Activated T-helper 2 cell treated with anti-CD3 and anti-CD28 coated beads, Interferon-gamma antibody, Interleukin-2, Interleukin-4, amounts not matched to agents 10 μg/mL and 5 μg/mL and 100 μg/mL, durations not matched to agents 14 hours and 24 hours and 36 hours (primary cell): Measurements from ENCODE around the gene FAM120B. TPM values are rescaled to one million over a fixed set of nuclear protein-coding genes. Genes with fewer than 3 reads are reported as not detected.
A peak's percentile ranks its signal among the peaks of the same experiment; 100 is the strongest.

Source experiments
- DNase-seq: peaks from one replicate; pipeline ENCODE4 v3.0.0; 2021; ENCODE audit warnings: low spot score
- H3K27ac Mint-ChIP-seq: one replicate; pipeline ENCODE4 v1.8.0; 2021; ENCODE audit warnings: mixed read lengths
- H3K27me3 Mint-ChIP-seq: one replicate; pipeline ENCODE4 v1.8.0; 2021; ENCODE audit warnings: low read depth, mixed read lengths
- H3K36me3 Mint-ChIP-seq: one replicate; pipeline ENCODE4 v1.8.0; 2021; ENCODE audit warnings: low read depth, mixed read lengths
- H3K4me1 Mint-ChIP-seq: one replicate; pipeline ENCODE4 v1.8.0; 2021; ENCODE audit warnings: low read depth, mixed read lengths
- H3K4me3 Mint-ChIP-seq: one replicate; pipeline ENCODE4 v1.8.0; 2021; ENCODE audit warnings: low read depth, mild to moderate bottlenecking, moderate library complexity, mixed read lengths
- H3K9me3 Mint-ChIP-seq: one replicate; pipeline ENCODE4 v1.8.0; 2021; ENCODE audit warnings: mixed read lengths
- intact Hi-C: fragments of 100-400 bp; cut with micrococcal nuclease; formaldehyde crosslinking; loops from one replicate; pipeline ENCODE4 v1.15.1; 2023
- total RNA-seq: library from RNA; stranded (reverse); gene quantifications from 2 replicates; pipeline ENCODE4 v1.2.3, GENCODE V29; 2022

Gene FAM120B
- total RNA-seq, 1 donor from 2014 or later = 21.8 TPM

DNA sequence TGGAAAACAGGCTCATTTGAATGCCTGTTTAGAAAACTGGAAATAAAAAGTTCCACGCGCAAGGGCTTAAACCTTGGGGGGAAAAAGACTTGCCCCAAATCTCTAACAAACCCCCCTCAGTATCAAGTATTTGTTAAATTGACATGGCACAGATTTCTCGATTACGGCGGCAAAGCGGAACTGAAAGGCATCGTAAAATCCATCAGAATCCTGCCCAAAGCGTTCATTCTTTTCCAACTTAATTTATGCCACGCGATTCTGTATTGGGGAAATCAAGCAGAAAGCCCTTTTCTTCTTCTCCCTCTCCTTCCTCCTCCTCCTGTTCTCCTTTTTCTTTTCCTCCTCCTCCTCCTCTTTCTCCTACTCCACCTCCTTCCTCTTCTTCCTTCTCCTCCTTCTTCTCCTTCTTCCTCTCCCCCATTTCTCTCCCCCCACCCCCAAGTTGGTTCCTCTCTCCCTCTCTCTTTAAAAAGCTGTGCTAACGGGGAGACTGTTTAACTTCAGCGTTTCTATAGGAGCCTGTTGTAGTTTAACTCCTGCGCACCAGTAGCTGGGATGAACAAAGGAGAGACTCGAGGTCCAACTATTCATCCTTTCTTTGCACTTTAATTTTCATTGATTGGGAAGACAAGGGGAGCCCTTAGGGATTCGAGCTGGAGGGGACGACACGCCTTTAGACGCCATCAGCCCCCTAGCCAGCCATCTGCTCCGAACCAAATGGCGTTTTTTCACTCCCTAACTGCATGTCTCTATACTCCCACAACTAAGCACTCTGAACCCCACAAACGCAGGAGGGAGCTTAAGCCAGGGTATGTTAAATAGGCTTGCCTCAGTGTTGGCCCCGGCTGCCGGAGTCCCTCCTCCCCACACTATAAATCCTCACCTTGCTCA, 13.0 kb upstream of the FAM120B start:
- no peak for DNase-seq
- Mint-ChIP-seq H3K27ac (no peak overlapping the region), H3K4me1 (peaks cover 23% of the 10 kb centered on the region), H3K4me3 (no peak overlapping the region), H3K36me3 (peaks cover 3% of the 10 kb centered on the region), H3K9me3 (no peaks in the 10 kb centered on the region), H3K27me3 (peaks cover 63% of the 10 kb centered on the region)
- intact Hi-C loops = loop anchor here (2.0 to 10.0 kb wide), 6 partner anchors 206 to 1041 kb away; partner anchors contain the start of genes PHF10 and THBS2

DNA sequence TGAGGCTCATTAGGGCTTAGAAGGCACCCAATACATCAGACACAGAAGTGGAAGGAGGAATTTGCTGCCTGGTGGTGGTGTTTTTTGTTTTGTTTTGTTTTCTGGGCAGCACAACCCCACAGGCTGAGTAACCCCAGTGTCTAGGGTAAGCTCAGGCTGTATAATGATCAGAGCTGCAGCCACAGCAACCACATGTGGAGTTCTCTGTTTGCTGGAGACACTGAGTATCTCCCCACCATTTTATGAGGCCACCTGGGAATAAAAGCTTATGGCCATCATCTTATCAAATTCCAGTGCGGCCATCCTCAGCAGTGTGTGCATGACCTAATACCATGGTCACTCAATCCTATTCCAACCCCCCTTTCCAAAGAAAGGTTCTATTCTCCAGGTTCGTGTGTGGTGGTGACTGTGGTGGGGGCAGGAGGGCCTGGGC, 12.2 kb upstream of the FAM120B start:
- Mint-ChIP-seq H3K36me3 (peaks cover 3% of the 10 kb centered on the region), H3K27ac (no peak overlapping the region), H3K4me1 (peaks cover 19% of the 10 kb centered on the region), H3K9me3 (no peaks in the 10 kb centered on the region), H3K27me3 (peaks cover 66% of the 10 kb centered on the region), H3K4me3 (no peak overlapping the region)
- no peak for DNase-seq
- intact Hi-C loops = loop anchor here (5.0 to 10.0 kb wide), 4 partner anchors 207 to 1042 kb away; partner anchors contain the start of genes PHF10 and THBS2

DNA sequence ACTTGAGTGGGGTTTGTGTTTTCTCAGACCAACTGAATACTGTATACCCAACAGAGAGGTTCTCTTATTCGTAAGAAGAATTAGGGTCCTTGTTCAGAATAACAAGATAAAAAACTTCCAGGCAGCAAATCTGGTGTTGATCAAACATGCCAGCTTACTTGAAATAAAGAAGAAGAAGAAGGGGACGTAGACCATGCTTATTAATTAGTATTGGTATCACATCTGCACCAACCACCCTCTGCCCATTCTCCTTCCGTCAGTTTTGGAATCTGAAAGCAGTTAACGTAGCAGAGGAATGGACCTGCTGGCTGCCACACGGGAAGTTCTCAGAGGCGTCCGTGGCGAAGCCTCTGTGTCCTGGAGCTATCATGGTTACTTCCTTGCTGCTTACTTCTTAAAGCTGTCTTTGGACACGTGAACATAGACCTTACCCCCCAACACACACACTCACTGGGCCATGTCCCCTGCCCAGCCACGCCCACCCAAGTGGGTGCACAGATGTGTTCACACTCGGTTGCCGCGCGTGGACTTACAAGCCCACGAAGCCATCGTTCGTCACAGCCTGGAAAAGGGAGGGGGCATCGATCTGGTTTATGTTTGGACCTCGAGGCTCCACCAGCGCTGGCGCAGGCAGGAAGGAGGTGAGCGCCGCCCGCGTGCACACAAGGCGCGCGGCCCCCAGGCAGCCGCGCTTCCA, 11.6 kb upstream of the FAM120B start:
- H3K27ac Mint-ChIP-seq = no peak overlapping the region
- peaks cover 3% of the 10 kb centered on the region for H3K36me3 Mint-ChIP-seq
- no peak for DNase-seq
- peaks cover 19% of the 10 kb centered on the region for H3K4me1 Mint-ChIP-seq
- intact Hi-C loops = loop anchor here (5.0 to 10.0 kb wide), 4 partner anchors 208 to 1043 kb away; partner anchors contain the start of genes PHF10 and THBS2
- H3K27me3 Mint-ChIP-seq = peaks cover 70% of the 10 kb centered on the region
- no peak overlapping the region for H3K4me3 Mint-ChIP-seq
- no peaks in the 10 kb centered on the region for H3K9me3 Mint-ChIP-seq

DNA sequence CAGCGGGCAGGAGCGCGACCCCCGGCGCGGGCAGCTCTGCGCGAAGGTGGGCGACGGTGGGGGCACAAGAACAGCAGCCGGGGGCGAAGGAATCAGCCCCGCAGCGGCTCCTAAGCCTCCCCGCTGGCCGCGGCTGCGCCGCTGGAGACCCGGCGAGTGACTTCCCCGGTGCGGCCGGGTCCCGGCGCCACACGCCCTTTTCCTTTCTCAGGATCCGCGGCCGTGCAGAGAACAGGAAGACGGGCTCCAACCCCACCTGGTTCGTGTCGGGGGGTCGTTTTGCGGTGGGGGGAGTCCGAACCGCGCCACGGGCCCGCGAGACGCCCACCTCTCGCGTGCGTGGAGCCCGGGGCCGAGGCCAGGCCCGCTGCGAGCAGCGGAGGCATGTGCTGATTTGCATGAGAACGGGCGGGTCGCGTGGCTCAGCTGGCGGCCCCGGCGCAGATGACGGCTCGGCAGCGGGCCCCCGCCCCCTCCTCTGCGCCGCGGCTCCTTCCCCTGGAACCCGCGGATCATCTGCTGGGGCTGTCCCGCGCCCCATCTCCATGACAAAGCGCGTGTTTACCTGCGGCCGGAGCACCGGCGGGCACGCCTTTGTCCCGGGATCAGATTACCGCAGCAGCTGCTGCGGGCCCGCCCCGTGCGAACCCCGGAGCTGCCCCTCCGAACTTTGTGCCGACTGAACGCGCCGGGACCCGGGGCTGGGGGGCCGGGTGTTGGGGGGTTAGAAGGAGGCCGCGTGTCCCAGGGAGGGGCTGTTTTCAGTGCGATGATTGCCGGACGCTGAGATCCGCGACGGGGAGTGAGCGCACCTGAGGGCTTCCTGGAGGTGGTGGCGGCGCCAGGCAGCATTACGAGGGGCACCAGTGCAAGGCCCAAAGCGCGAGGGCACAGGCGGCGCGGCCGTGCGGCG, 10.8 kb upstream of the FAM120B start:
- peaks cover 3% of the 10 kb centered on the region for H3K36me3 Mint-ChIP-seq
- H3K9me3 Mint-ChIP-seq = no peaks in the 10 kb centered on the region
- peaks cover 14% of the 10 kb centered on the region for H3K4me1 Mint-ChIP-seq
- no peak for DNase-seq
- H3K27me3 Mint-ChIP-seq = peaks cover 72% of the 10 kb centered on the region
- intact Hi-C loops = loop anchor here (10.0 kb wide), 1 partner anchor 571 kb away; the partner anchor contains the start of gene PHF10
- H3K27ac Mint-ChIP-seq = no peak overlapping the region
- H3K4me3 Mint-ChIP-seq = peak overlapping the region; percentile 64

DNA sequence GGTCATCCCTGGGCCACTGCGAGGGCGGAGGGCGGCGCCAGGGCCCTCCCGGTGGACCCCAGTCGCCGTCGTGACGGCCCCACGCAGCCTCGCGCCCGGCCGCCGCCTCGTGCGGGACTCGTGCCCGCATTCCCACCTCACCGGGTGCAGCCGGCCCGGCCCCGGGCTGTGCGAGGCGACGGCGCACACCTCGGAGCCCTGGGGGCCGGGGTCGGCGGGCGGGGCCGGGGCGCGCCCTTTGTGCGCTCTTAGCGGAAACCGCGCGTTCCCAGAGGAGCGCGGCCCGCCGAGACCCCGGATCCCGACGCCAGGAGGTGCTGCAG, 10.2 kb upstream of the FAM120B start:
- DNase-seq = no peak
- peaks cover under 1% of the 10 kb centered on the region for H3K9me3 Mint-ChIP-seq
- no peak overlapping the region for H3K4me3 Mint-ChIP-seq
- intact Hi-C loops = loop anchor here (10.0 kb wide), 1 partner anchor 572 kb away; the partner anchor contains the start of gene PHF10
- H3K27me3 Mint-ChIP-seq = peaks cover 73% of the 10 kb centered on the region
- H3K27ac Mint-ChIP-seq = no peak overlapping the region
- H3K36me3 Mint-ChIP-seq = peaks cover 3% of the 10 kb centered on the region
- H3K4me1 Mint-ChIP-seq = peaks cover 14% of the 10 kb centered on the region

DNA sequence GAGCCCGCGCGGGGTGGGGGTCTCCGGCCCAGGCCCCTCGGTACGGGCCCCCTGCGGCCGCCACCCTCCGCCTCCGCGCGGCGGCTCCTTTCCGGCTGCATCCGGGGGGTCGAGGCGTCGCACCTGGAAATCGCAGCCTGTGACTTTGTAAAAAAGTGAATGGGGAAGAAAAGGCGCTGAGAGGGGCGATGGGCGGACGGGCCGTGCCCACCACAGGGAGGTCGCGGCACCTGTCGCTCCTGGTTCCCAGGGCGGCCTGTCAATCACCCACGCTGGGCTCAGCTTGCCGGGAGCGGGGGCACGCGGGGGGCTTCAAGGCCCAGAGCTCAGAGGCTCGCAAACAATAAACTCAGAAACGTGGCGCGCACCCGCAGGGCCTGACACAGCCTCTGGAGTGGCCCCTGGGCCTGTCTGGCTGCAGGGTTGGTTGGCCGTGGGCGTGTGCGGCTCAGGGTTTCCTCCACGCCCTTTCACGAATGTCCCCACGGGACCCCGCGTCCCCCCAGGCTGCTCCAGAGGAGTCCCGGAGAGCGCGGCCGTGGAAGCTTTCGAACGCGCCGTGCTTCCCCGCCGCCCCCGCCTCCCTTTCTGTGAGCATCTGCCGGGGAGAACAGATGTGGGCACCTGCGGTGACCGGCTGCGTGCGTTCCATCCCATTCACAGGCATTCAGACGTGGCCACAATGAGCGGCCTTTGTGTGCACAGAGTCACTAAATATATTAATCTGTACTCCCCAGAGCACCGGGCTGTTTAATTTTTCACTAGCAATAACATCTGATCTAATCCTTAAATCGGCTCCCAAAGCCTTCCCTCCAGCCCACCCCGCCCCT, 9.6 kb upstream of the FAM120B start:
- no peak for DNase-seq
- peaks cover 7% of the 10 kb centered on the region for H3K9me3 Mint-ChIP-seq
- intact Hi-C loops = loop anchor here (10.0 kb wide), 1 partner anchor 572 kb away; the partner anchor contains the start of gene PHF10
- H3K36me3 Mint-ChIP-seq = no peaks in the 10 kb centered on the region
- H3K27ac Mint-ChIP-seq = no peak overlapping the region
- H3K27me3 Mint-ChIP-seq = peaks cover 76% of the 10 kb centered on the region
- no peak overlapping the region for H3K4me3 Mint-ChIP-seq
- peaks cover 11% of the 10 kb centered on the region for H3K4me1 Mint-ChIP-seq

DNA sequence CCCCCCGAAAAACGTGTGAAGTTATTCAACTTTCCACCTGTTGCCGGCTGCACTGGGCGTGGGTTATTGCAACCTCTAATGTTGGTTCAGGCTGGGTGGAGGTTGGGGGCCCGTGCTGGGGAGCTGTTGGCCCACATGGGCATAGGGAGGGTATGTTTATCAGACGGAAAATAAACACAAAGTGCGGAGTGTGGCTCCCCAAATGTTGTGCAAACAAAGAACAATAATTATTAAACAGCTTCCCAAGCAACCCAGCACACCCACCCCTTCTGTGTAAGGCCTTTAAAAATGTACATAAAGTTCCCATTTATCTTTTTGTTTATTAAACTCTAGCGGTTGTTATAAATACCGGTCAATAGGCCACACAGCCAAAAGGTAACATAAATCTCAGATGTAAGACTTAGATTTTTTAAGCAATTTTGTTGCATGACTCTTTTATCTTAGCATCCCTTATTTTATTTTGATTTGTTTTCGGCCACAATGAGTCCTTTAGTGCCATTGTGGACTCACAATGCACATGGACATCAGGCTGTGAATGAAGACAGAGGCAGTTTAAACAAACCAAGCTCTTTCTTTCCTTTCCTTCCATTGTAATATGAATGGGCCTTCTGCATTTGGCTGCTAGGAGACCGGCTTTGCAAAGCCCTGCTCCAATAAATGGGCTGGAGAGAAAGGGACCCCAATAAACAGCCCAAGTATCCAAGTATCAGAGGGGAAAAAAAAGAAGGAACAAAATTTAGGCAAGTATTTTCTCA, 8.8 kb upstream of the FAM120B start:
- Mint-ChIP-seq H3K9me3 (peaks cover 7% of the 10 kb centered on the region), H3K36me3 (no peaks in the 10 kb centered on the region), H3K27ac (no peak overlapping the region), H3K4me3 (no peak overlapping the region), H3K27me3 (peaks cover 73% of the 10 kb centered on the region), H3K4me1 (peaks cover 4% of the 10 kb centered on the region)
- intact Hi-C loops = loop anchor here (10.0 kb wide), 1 partner anchor 573 kb away; the partner anchor contains the start of gene PHF10
- DNase-seq = no peak

DNA sequence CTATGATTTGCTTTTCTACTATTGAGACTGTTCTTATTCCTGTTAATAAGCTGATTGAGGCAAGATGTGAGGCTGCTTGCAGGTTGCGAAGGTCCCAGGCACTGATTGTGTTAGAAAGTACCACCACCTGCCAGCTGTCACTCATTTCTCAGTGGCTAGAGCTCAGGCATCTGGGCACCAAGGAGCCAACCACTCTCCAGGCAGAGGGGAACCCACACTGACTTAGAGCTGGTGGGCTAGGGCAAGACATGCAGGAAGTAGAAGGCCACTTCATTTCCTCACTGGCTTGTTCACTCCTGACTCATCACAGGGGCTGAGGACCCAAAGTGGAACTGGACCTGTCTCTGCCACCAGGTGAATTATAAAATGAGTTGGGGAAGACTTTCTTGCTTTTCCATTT, 7.9 kb upstream of the FAM120B start:
- Mint-ChIP-seq H3K27me3 (peaks cover 70% of the 10 kb centered on the region), H3K4me3 (no peak overlapping the region), H3K4me1 (no peaks in the 10 kb centered on the region), H3K9me3 (peaks cover 7% of the 10 kb centered on the region), H3K36me3 (no peaks in the 10 kb centered on the region), H3K27ac (no peak overlapping the region)
- intact Hi-C loops = loop anchor here (10.0 kb wide), 1 partner anchor 574 kb away; the partner anchor contains the start of gene PHF10
- DNase-seq = no peak

DNA sequence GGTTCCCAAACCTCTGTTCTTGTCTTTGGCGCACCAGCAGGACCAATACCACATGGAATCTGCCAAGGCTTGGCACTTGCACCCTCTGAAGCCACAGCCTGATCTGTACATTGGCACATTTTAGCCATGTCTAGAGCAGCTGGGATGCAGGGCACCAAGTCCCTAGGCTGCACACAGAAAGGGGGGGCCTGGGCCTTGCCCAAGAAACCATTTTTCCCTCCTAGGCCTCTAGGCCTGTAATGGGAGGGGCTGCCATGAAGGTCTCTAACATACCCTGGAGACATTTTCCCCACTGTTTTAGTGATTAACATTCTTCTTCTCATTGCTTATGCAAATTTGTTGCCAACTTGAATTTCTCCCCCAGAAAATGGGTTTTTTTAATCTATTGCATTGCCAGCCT, 5.4 kb upstream of the FAM120B start:
- Mint-ChIP-seq H3K4me1 (no peaks in the 10 kb centered on the region), H3K27ac (no peak overlapping the region), H3K4me3 (no peak overlapping the region), H3K9me3 (peaks cover 7% of the 10 kb centered on the region), H3K27me3 (peaks cover 61% of the 10 kb centered on the region), H3K36me3 (no peaks in the 10 kb centered on the region)
- intact Hi-C loops = no loop called here
- no peak for DNase-seq

DNA sequence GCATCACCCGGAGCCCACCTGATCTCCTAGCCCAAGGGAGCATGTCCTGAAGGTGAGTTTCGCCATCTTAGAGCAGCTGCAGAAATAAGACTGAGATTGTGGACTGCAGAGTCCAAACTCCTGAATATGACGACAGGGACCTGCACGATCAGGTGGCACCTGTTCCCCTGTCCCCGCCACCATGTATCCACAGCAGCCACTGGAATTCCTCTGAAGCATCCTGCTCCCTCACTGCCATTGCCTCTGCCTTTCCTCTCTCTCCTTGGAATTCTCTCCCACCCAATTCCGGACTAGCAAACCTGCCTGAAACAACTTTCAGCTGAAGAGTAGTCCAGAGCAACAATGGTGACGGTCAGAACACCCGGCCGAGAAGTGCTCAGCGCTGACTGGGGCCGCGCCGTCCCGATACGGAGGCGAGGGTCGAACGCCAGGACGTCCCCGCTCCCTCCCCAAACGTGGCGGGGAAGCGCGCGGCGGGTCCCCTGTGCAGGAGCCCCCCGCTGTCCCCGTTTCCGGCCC, 694 bp upstream of the FAM120B start:
- H3K4me3 Mint-ChIP-seq = peak overlapping the region; percentile 61
- peaks cover 23% of the 10 kb centered on the region for H3K4me1 Mint-ChIP-seq
- H3K9me3 Mint-ChIP-seq = peaks cover 7% of the 10 kb centered on the region
- no peak for DNase-seq
- H3K27ac Mint-ChIP-seq = no peak overlapping the region
- intact Hi-C loops = loop anchor here (2.0 to 5.0 kb wide), 5 partner anchors 211 to 603 kb away; partner anchors contain the start of genes C6orf120, DYNLT2, ERMARD and PDCD2
- H3K36me3 Mint-ChIP-seq = peaks cover 19% of the 10 kb centered on the region
- peaks cover 27% of the 10 kb centered on the region for H3K27me3 Mint-ChIP-seq
